NCI-H2196 treated with DMSO at 0.1 percent for 48 hours (cell line): ENCODE measurements around the gene OR4F3.
"Not testable (repeated sequence)": the region's sequence is repeated elsewhere in the genome, so short reads cannot be mapped to it uniquely, and the experiment has no call there.

Experiments
- DNase-seq: peaks from one replicate; lab custom pipeline; 2025; ENCODE audit not compliant: unreplicated experiment; lab: John Stamatoyannopoulos, UW

Gene OR4F3

GRCh38 chr5:181366968-181367367, at the start of gene OR4F3:
TSS of gene OR4F3 (plus strand) at chr5:181367268.
- not testable (repeated sequence) for DNase-seq
